Left renal pelvis (tissue), 4 donors: ENCODE results near the gene IL18RAP. TPM values are rescaled to one million over a fixed set of nuclear protein-coding genes. Genes with fewer than 3 reads are reported as not detected.

ENCODE experiments used
- DNase-seq, 4 donors: peaks; one replicate each; pipeline ENCODE4 v3.0.0-alpha.2; 2013; ENCODE audit warnings: low read depth in 4 of 4, low spot score in 3 of 4
- polyA plus RNA-seq, 4 donors: library from polyadenylated mRNA; unstranded; fragments of 120-200 nt; gene quantifications; one replicate each; pipeline ENCODE4 v1.2.1, GENCODE V29; 2013; ENCODE audit not compliant: insufficient read length in 4 of 4

IL18RAP gene
- polyA plus RNA-seq, 4 donors = 0.19 to 0.70 (median 0.32) TPM

DNA sequence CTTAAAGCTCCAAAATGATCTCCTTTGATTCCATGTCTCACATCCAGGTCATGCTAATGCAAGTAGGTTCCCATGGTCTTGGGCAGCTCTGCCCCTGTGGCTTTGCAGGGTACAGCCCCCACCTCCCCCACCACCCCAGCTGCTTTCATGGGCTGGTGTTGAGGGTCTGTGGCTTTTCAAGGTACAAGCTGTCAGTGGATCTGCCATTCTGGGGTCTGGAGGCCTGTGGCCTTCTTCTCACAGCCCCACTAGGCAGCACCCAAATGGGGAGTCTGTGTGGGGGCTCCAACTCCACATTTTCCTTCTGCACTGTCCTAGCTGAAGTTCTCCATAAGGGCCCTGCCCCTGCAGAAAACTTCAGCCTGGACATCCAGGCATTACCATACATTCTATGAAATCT lies 69.0 kb downstream of the IL18RAP start:
- no peak for DNase-seq

DNA sequence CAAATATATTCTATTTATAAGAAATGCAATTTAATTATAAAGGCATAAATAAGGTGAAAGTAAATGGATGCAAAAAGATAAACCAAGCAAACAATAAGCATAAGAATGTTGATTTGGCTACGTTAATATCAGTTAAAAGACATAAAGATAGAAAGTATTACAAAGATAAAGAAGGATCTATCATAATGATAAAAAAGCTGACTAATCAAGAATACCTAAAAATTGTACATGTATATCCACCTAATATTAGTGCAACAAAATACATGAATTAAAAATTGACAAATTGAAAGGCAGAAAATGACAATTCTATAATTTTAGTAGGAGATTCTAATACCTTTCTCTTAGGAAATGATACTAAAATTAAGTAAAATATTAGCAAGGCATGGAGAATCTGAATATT lies 71.6 kb downstream of the IL18RAP start:
- no peak for DNase-seq

DNA sequence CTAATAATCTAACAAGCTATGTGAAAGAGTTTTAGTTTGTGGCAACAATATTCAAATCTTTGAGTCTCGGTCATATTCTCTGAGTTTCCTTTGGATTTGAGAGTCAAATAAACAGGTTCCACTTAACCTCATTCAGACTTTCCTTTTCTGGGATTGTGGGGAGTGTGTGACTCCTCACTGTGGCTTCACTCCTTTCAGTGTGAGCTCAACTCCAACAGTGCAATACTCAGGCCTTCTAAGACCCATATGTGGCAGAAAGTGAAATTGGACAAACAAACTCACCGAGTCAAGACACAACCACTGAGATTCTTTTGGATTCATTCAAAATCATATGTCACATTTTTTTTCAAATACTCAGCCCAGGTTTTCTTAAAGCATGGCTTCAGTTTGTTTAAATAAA lies 75.5 kb downstream of the IL18RAP start:
- no peak for DNase-seq

DNA sequence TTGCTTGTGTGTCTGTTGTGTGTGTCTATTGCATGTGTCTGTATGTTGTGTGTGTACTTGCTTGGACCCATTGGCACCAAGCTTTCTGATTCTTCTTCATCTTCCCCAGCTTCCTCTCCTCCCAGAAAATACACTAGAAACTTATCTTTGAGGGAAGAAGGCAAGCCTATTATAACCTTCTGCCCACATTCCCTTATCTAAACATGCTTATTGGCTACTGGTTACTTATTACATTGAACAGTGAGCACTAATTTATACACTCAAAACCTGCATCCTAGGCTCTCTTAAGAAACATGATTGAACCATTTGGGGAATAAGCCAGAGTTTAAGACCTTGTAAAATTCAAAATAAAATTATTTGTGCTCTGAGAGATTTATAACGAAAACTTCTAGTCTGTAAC lies 76.6 kb downstream of the IL18RAP start:
- DNase-seq = no peak

Other genes starting within 250 kb of the IL18RAP start
- gene IL1RL2, start 236.1 kb upstream of the IL18RAP start, polyA plus RNA-seq = 1 to 10 TPM in 3 of 4 donors, under 1 TPM in 1; 0.37 to 1.2 (median 1.1) TPM
- gene IL1RL1, start 111.6 kb upstream of the IL18RAP start, polyA plus RNA-seq = under 1 TPM; 0.10 to 0.92 (median 0.59) TPM
- gene IL18R1, start 67.4 kb upstream of the IL18RAP start, polyA plus RNA-seq = 1 to 10 TPM in 3 of 4 donors, under 1 TPM in 1; 0.49 to 3.2 (median 2.7) TPM
- gene SLC9A4, start 50.1 kb downstream of the IL18RAP start, polyA plus RNA-seq = 10 to 100 TPM in 2 of 4 donors, 1 to 10 TPM in 1, under 1 TPM in 1; 0.05 to 10.7 (median 9.4) TPM
- 1 to 10 TPM in 3 of 4 donors, under 1 TPM in 1; 0.12 to 8.9 (median 7.9) TPM for gene SLC9A2, start 196.4 kb downstream of the IL18RAP start, polyA plus RNA-seq